Activated CD8-positive, alpha-beta memory T cell treated with anti-CD3 and anti-CD28 coated beads, Interleukin-2, amount 50 U/mL, for 48 hours (primary cell): ENCODE measurements around the gene ANKRD33B.

Experiments used
- DNase-seq: peaks from one replicate; pipeline ENCODE4 v3.0.0-alpha.2; 2020

ANKRD33B gene

DNA sequence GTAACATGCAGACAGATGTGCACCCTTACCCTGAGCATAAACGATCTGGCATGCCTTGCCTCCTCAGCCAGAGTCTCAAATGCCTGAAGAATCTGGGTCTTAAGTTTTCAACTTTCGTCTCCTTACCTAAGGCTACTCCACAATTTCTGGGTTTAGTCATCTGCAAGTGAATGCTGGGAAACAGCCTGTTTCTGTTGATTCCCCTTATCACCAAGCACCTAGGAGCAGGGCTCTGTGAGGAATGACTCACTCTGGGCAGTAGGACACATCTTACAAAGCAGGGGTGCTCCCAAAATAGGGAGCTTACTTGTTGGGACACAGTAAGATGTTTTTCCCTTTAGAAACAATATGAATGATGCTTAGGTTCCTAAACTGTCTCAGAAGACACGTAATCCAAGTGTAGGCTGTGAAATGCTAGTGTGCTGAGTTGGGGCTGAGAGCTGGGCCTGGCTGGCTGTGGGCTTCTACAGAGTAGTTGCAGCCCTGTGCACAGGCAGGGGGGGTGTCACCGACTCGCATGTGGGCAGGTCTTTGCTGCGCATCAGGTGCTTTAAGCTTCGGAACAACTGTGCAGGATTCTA, 139.1 kb downstream of the ANKRD33B start:
- DNase-seq: no peak

DNA sequence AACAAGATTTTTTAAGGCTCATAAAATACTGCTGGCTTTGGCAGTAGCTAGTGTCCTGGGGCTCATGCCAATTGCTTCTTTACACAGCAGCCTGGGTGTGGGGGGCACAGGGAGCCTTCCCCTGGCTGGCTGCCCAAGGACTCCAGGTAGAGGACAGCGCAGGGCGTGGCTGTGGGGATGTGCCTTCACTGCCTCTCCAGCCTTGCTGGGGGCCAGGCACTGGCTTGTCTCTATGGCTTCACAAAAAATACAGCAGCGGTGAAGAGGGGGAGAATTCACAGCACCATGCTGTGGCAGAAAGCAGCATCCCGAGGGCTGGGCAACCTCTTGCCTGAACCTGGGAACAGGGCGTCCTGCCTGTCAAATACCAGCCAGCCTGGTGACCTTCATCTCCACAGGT, 139.8 kb downstream of the ANKRD33B start:
- DNase-seq: no peak

- DNase-seq: no peak
These were observed 141.2 kb downstream of the ANKRD33B start for GRCh38 chr5:10704949-10705621.

DNA sequence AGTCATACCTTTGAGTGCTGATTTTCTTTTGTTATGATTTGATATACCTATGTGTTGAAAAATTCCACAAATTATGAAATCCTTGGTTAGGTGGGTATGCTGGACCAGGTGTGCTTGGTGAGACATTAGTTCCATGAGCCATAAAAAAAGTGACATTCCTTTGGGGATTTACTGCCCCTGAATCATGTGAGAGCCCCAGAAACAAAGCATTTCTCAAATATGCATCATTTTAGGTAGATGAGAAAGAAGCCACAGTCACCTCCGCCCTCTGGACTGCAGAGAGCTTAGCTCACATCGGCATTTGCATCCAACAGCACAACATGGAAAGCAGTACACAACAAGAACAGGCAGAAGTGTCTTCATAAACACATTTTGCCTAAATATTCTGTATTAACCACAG, 141.9 kb downstream of the ANKRD33B start:
- DNase-seq: no peak

DNA sequence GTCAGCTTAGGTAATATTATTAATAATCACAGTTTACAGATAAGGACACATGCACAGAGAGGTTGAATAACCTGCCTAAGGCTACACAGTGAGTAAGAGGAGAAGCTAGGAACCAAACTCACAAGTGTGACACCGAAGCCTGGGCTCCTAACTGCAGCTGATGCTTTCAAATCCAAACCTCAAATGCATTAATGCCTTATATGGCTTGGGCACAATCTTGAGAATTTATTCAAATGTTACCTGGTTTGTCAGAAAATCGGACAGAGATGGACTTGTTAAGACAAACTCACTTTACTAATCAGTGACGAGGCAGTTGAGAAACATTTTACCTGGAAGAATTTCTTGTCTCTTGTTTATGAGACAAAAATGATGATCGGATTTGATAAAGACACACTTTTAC, 142.5 kb downstream of the ANKRD33B start:
- no peak for DNase-seq
